GM23338 (cell line): ENCODE results near the gene SCNN1A.

Experiments
- CREB1 ChIP-seq: fragments of 250-450 bp; sonication (Bioruptor Pico); IDR thresholded peaks from 2 replicates; pipeline ENCODE4 v1.5.0; 2020; ENCODE audit warnings: low read depth, mild to moderate bottlenecking, moderate library complexity
- CTCF ChIP-seq, 2 experiments: fragments of 200-600 bp in 1 of 2; sonication (generic) in 1 of 2; conservative IDR thresholded peaks; 2 replicates each; pipeline versions ENCODE4 v1.5.1 to v1.6.1; 2016 to 2017; ENCODE audit warnings: antibody characterized with exemption in 2 of 2, low read depth in 2 of 2, mild to moderate bottlenecking in 2 of 2, moderate library complexity in 1 of 2
- ETS1 ChIP-seq: IDR thresholded peaks from 2 replicates; pipeline ENCODE4 v1.6.1; 2016; ENCODE audit warnings: antibody characterized with exemption
- EZH2 ChIP-seq: fragments of 200-600 bp; sonication (generic); IDR thresholded peaks from one replicate; pipeline ENCODE4 v1.8.0; 2017; ENCODE audit warnings: antibody characterized with exemption, mild to moderate bottlenecking, low read depth; ENCODE audit not compliant: unreplicated experiment
- EZH2phosphoT487 ChIP-seq: fragments of 200-600 bp; sonication (generic); IDR thresholded peaks from one replicate; pipeline ENCODE4 v1.8.1; 2018; ENCODE audit warnings: antibody characterized with exemption; ENCODE audit not compliant: unreplicated experiment
- JUNB ChIP-seq: IDR thresholded peaks from one replicate; pipeline ENCODE4 v1.6.1; 2016; ENCODE audit warnings: antibody characterized with exemption; ENCODE audit not compliant: unreplicated experiment
- NANOG ChIP-seq: IDR thresholded peaks from 2 replicates; pipeline ENCODE4 v1.6.1; 2016; ENCODE audit warnings: antibody characterized with exemption, borderline replicate concordance
- POLR2AphosphoS5 ChIP-seq: IDR thresholded peaks from 2 replicates; pipeline ENCODE4 v1.6.1; 2016; ENCODE audit warnings: antibody characterized with exemption, low read depth
- REST ChIP-seq: IDR thresholded peaks from one replicate; pipeline ENCODE4 v1.6.1; 2018; ENCODE audit warnings: antibody characterized with exemption; ENCODE audit not compliant: unreplicated experiment
- STAT1 ChIP-seq: IDR thresholded peaks from one replicate; pipeline ENCODE4 v1.6.1; 2016; ENCODE audit warnings: antibody characterized with exemption; ENCODE audit not compliant: unreplicated experiment
- ZNF114 ChIP-seq: fragments of 250-450 bp; sonication (Bioruptor Pico); IDR thresholded peaks from 2 replicates; pipeline ENCODE4 v1.5.0; 2020; ENCODE audit warnings: mild to moderate bottlenecking, moderate library complexity
- ZNF462 ChIP-seq: fragments of 250-450 bp; sonication (Bioruptor Pico); IDR thresholded peaks from 2 replicates; pipeline ENCODE4 v1.5.0; 2020; ENCODE audit warnings: mild to moderate bottlenecking, moderate library complexity

- TF ChIP-seq CTCF (conservative IDR thresholded peaks at IDR 0.05; ENCODE audit: low read depth in 2 of 2) (no peak), EZH2 (no peak), POLR2AphosphoS5 (no peak), CREB1 (CRISPR knock-in tag) (no peak), REST (no peak), EZH2phosphoT487 (no peak), ZNF114 (CRISPR knock-in tag) (no peak), STAT1 (no peak), ETS1 (no peak), ZNF462 (CRISPR knock-in tag) (no peak), NANOG (no peak), JUNB (no peak)
These were observed 63.4 kb downstream of the SCNN1A start for GRCh38 chr12:6311822-6312528.
